MCF 10A (cell line): ENCODE results near the gene RBM44. TPM values are rescaled to one million over a fixed set of nuclear protein-coding genes. Genes with fewer than 3 reads are reported as not detected.

ENCODE experiments used
- BruUV-seq: library from RNA; stranded (reverse); fragments of 400-500 nt; replicated peaks from 2 replicates; lab custom pipeline; 2021; lab: Mats Ljungman, UMichigan
- CTCF ChIA-PET: fragments of 300-600 bp; sonication (Branson Sonifier 250); formaldehyde crosslinking; extraction: SDS; loops from one replicate; lab custom pipeline; 2021; ENCODE audit warnings: antibody characterized with exemption, inconsistent platforms; lab: Yijun Ruan, JAX
- POLR2A ChIA-PET: fragments of 300-600, 350-650 bp; sonication (Branson Sonifier 250); formaldehyde crosslinking; extraction: SDS; loops from one replicate; lab custom pipeline; 2020; ENCODE audit warnings: antibody characterized with exemption, inconsistent platforms; lab: Yijun Ruan, JAX
- DNase-seq: peaks from one replicate; pipeline ENCODE4 v3.0.0-alpha.2; 2018; ENCODE audit not compliant: unreplicated experiment
- H3K27ac Mint-ChIP-seq: one replicate; pipeline ENCODE4 v1.8.0; 2022; ENCODE audit warnings: mild to moderate bottlenecking, low read depth, mixed read lengths; ENCODE audit not compliant: unreplicated experiment
- H3K27me3 Mint-ChIP-seq: one replicate; pipeline ENCODE4 v1.8.0; 2022; ENCODE audit warnings: mixed read lengths; ENCODE audit not compliant: insufficient read depth, unreplicated experiment
- H3K36me3 Mint-ChIP-seq: one replicate; pipeline ENCODE4 v1.8.0; 2022; ENCODE audit warnings: mild to moderate bottlenecking, moderate library complexity, mixed read lengths; ENCODE audit not compliant: insufficient read depth, unreplicated experiment
- H3K4me1 Mint-ChIP-seq: one replicate; pipeline ENCODE4 v1.8.0; 2022; ENCODE audit warnings: mixed read lengths; ENCODE audit not compliant: insufficient read depth, unreplicated experiment
- H3K4me3 Mint-ChIP-seq: one replicate; pipeline ENCODE4 v1.8.0; 2022; ENCODE audit warnings: mild to moderate bottlenecking, moderate library complexity, mixed read lengths; ENCODE audit not compliant: unreplicated experiment
- H3K9me3 Mint-ChIP-seq: one replicate; pipeline ENCODE4 v1.8.0; 2022; ENCODE audit warnings: mixed read lengths; ENCODE audit not compliant: unreplicated experiment
- intact Hi-C: fragments of 100-400 bp; cut with micrococcal nuclease; formaldehyde crosslinking; loops from 2 replicates; pipeline ENCODE4 v1.14.1; 2022
- total RNA-seq: library from RNA; stranded (reverse); gene quantifications from 2 replicates; pipeline ENCODE4 v1.2.3, GENCODE V29; 2022
- TF ChIP-seq, protein P1 (sequence below): fragments of 200-600 bp; IDR thresholded peaks from one replicate; pipeline ENCODE4 v1.8.0; 2022; ENCODE audit warnings: antibody characterized with exemption, mild to moderate bottlenecking; ENCODE audit not compliant: unreplicated experiment

Gene RBM44
- total RNA-seq, 1 experiment from 2014 or later = 0.23 TPM

DNA sequence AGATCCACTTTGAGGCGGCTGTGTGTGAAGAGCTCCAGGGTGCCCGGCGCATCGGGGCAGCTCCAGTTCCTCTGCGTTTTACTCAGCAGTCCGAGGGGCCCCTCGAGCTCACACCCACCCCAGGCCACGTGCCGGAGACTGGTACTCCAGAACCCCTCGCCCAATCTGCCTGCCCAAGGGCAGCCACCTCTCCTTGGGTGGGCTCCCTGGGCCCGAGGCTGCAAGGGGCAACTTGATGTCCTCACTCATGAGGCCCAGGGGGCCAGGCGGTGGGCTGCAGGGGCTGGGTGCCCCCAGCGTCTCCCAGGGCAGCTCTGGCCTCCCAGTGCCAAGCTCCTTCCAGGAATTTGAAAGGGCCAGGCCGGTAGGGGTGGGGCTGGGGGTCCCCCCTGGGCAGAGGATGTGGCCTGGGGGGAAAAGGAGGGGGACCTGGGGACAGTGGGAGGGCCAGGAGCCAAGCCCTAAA, 77.5 kb downstream of the RBM44 start:
- TF ChIP-seq, protein P1, sequence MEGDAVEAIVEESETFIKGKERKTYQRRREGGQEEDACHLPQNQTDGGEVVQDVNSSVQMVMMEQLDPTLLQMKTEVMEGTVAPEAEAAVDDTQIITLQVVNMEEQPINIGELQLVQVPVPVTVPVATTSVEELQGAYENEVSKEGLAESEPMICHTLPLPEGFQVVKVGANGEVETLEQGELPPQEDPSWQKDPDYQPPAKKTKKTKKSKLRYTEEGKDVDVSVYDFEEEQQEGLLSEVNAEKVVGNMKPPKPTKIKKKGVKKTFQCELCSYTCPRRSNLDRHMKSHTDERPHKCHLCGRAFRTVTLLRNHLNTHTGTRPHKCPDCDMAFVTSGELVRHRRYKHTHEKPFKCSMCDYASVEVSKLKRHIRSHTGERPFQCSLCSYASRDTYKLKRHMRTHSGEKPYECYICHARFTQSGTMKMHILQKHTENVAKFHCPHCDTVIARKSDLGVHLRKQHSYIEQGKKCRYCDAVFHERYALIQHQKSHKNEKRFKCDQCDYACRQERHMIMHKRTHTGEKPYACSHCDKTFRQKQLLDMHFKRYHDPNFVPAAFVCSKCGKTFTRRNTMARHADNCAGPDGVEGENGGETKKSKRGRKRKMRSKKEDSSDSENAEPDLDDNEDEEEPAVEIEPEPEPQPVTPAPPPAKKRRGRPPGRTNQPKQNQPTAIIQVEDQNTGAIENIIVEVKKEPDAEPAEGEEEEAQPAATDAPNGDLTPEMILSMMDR = no peak
- intact Hi-C loops = no loop called here
- H3K27me3 Mint-ChIP-seq = no peaks in the 10 kb centered on the region
- ChIA-PET POLR2A (interaction anchor here (0.7 to 4.7 kb wide), 6 partner anchors 16 to 102 kb away, joined by 3 to 53 read pairs (median 6); no protein-coding TSS in a partner anchor), CTCF (interaction anchor here (0.5 to 1.0 kb wide), 3 partner anchors 13 to 387 kb away, joined by 3 to 4 read pairs (median 3); no protein-coding TSS in a partner anchor)
- H3K27ac Mint-ChIP-seq = peak overlapping the region; percentile 81
- H3K36me3 Mint-ChIP-seq = no peaks in the 10 kb centered on the region
- H3K4me1 Mint-ChIP-seq = peaks cover 48% of the 10 kb centered on the region
- BruUV-seq = no TSS peak
- DNase-seq = no peak
- H3K4me3 Mint-ChIP-seq = no peak overlapping the region
- no peaks in the 10 kb centered on the region for H3K9me3 Mint-ChIP-seq

DNA sequence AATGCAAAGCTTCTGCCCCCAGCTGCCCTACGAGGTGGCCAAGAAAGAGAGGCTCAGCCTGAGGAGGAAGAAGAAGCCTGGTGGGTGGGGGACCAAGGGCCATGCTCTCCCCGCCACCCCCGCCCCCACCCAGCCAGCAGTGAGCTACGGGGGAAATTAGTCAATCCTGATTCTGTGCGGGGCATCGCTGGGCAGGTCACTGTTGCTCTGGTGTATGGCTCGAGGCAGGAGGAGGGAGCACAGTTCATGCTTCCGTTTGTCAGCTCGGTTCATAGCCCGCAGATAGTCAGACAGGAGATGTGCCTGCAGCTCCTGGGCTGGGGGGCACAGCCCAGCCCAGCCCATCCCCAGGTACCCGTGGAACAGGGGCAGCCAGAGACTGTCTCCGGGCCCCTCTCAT, 78.0 kb downstream of the RBM44 start:
- DNase-seq = peak; percentile 25
- Mint-ChIP-seq H3K36me3 (no peaks in the 10 kb centered on the region), H3K9me3 (no peaks in the 10 kb centered on the region), H3K4me3 (no peak overlapping the region), H3K4me1 (peaks cover 49% of the 10 kb centered on the region), H3K27ac (peak overlapping the region; percentile 81), H3K27me3 (no peaks in the 10 kb centered on the region)
- POLR2A ChIA-PET = interaction anchor here (0.7 to 4.7 kb wide), 6 partner anchors 16 to 326 kb away, joined by 3 to 53 read pairs (median 4); no protein-coding TSS in a partner anchor
- CTCF ChIA-PET = interaction anchor here (1.0 kb wide), 1 partner anchor 46 kb away, joined by 4 read pairs; no protein-coding TSS in a partner anchor
- intact Hi-C loops = no loop called here
- TF ChIP-seq, protein P1 = no peak
- no TSS peak for BruUV-seq

DNA sequence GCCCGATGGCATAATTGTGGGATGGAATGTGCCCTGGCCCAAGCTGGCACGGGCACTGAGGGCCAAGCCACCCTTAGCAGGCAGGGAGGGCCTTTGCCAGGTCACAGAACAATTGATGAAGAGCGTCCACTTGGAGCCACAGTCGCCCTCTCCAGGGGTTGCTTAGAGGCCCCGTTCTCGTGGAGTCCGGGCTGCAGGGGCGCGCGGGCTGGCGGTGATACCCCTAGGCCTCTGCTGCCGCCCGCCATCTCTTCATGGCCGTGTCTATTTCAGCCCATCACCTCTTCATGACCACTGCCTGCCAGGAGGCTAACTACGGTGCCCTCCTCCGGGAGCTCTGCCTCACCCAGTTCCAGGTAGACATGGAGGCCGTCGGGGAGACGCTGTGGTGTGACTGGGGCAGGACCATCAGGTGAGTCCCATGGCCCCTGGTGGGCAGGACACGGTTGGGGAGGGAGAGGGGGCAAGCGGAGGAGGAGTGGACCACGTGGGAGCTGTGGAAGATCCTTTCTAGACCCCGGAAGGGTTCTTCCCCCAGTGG, 78.4 kb downstream of the RBM44 start:
- no peaks in the 10 kb centered on the region for H3K36me3 Mint-ChIP-seq
- POLR2A ChIA-PET = interaction anchor here (0.7 to 4.7 kb wide), 6 partner anchors 15 to 325 kb away, joined by 3 to 53 read pairs (median 3); no protein-coding TSS in a partner anchor
- no peak overlapping the region for H3K4me3 Mint-ChIP-seq
- intact Hi-C loops = no loop called here
- DNase-seq = no peak
- CTCF ChIA-PET = interaction anchor here (1.0 kb wide), 1 partner anchor 46 kb away, joined by 4 read pairs; no protein-coding TSS in a partner anchor
- peaks cover 49% of the 10 kb centered on the region for H3K4me1 Mint-ChIP-seq
- TF ChIP-seq, protein P1 = no peak
- H3K9me3 Mint-ChIP-seq = no peaks in the 10 kb centered on the region
- H3K27ac Mint-ChIP-seq = peak overlapping the region; percentile 81
- no TSS peak for BruUV-seq
- no peaks in the 10 kb centered on the region for H3K27me3 Mint-ChIP-seq

DNA sequence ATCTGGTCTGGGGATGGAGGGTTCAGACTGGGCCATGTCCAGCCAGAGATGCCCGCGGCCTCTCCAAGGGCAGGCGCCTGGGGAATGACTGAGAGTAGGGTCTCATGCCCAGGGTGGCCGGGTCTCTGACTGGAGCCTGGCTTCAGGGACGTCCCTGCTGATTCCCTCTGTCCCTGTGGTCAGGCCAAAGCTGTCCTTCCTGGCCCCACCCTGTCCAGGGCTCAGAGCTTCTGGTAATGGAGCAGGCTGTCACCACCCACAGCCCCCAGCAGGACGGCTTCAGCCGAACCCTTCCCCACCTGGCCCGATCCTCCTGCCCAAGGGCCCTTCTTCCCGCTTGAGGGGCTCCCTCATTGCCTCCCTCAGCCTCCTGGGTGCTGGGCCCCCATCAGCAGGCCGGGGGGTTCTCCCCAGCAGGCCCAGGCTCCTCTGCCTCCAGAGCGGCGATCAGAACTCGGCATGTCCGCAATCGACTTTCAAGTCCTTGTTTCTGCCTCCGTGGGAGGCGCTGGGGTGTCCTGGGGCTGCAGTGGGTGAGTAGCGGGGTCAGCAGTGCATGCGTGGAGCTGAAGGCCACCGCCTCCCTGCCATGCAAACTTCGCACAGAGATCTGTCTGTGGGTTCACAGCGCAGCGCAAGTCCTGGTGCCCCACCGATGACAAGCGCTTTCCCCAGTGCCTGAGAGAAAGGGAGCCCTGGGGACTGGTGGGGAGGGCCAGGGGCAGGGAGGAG, 79.2 kb downstream of the RBM44 start:
- POLR2A ChIA-PET = interaction anchor here (0.7 to 0.9 kb wide), 2 partner anchors 91 to 184 kb away, joined by 3 read pairs; no protein-coding TSS in a partner anchor
- peak overlapping the region; percentile 96 for H3K27ac Mint-ChIP-seq
- CTCF ChIA-PET = no interaction called here
- H3K36me3 Mint-ChIP-seq = no peaks in the 10 kb centered on the region
- DNase-seq = no peak
- H3K27me3 Mint-ChIP-seq = no peaks in the 10 kb centered on the region
- H3K9me3 Mint-ChIP-seq = no peaks in the 10 kb centered on the region
- intact Hi-C loops = no loop called here
- TF ChIP-seq, protein P1 = no peak
- H3K4me3 Mint-ChIP-seq = no peak overlapping the region
- peaks cover 49% of the 10 kb centered on the region for H3K4me1 Mint-ChIP-seq
- no TSS peak for BruUV-seq
